ENCODE data around the gene HSD11B2.

The HSD11B2 gene

DNA sequence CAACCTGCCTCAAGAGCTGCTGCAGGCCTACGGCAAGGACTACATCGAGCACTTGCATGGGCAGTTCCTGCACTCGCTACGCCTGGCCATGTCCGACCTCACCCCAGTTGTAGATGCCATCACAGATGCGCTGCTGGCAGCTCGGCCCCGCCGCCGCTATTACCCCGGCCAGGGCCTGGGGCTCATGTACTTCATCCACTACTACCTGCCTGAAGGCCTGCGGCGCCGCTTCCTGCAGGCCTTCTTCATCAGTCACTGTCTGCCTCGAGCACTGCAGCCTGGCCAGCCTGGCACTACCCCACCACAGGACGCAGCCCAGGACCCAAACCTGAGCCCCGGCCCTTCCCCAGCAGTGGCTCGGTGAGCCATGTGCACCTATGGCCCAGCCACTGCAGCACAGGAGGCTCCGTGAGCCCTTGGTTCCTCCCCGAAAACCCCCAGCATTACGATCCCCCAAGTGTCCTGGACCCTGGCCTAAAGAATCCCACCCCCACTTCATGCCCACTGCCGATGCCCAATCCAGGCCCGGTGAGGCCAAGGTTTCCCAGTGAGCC is 5.8 kb downstream of the HSD11B2 start:
- no peak for DNase-seq

DNA sequence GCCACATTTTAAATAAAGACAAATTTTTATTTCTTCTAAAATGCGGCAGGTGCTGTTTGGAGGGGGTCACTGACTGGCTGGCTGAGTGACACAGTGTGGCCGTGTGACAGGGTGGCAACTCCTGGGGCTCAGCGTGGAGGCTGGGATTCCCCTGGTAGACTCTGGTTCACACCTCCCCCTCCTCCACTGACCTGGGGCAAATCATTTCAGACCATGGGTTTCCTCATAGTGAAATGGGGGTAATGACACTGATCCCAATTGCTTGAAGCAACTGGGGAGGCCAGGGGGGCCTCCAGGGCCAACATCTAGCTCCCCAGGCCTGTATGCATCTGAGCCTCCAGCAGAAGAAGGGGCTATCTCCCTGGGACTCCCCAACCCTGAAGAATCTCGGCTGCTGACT is 6.6 kb downstream of the HSD11B2 start:
- no peak for DNase-seq

DNA sequence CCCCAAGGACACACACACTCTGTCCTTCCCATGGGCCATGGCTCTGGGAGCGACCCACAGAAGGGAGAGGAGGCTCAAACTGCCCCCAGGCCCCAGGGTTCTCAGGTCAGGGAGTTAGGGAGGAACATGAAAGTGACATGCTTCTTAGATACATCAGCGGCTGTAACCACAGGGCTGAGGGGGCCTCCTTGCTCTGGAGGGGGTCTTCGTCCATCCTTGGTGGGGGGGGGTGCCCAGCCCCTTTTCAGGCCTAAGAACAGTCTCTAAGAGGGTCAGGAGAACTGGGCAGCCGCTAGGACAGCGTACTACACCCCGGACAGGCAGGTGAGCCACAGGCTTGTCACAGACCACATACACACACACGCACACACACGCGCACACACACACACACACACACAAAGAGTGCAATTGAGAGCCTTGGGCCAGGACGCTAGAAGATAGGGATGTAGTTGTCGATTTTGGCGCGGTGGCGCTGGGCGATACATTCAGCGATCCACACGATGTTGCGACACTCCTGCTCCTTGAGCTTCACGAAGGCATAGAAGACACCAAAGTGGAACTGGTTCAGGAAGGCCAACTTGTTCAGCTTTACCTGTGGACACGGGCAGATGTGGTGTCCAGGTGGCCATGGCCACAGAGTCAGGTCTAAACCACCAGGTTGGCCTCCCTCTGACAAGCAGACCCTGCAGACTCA is 7.3 kb downstream of the HSD11B2 start:
- DNase-seq: no peak

DNA sequence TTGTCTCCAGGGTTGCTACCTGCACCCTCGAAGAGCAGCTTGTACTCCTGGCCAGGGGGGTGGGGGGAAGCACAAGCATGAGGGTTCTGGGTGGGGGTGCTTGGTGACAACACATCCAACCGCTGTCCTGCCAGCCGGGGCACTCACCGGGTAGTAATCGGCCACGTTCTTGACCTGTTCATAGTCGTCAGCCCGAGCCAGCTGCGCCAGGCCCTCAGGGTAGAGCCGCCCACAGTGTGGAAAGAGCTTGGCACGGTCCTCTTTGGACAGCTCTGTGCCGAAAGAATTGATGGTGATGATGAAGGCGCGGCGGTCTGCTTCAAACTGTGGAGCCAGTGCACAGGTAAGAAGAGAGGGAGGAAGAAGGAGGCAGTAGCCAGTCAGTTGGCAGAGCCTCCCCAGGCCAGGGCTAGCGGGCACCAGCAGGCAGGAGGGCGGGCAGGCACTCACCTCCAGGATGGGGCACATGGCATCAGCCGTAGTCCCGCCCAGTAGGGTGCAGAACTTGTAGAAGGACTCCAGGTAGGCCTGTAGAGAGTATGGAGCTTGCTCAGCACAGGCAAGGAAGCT is 8.0 kb downstream of the HSD11B2 start:
- DNase-seq: no peak

DNA sequence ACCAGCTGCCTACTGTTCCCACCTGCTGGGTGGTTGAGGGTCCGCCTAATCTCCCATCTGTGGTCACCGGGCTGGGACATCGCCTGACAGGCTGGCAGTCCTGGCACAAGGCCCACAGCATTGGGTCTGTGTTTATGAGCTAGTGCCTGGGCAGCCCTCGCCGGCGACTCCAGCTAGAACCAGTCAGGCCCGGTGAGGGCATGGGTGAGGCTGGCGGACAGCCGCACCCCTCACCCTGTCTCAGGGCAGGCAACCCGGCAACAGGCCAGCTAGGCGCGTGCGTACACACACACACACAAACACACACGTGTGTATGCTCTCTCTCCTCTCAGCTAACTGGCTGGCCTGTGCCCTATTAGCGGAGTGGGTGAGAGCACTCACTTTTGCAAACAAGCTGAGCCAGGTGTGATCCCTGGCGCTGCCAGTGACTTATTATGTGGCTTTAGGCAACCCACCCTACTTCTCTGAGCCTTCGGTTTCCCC is 10.4 kb downstream of the HSD11B2 start:
- DNase-seq: peak; percentile 54

DNA sequence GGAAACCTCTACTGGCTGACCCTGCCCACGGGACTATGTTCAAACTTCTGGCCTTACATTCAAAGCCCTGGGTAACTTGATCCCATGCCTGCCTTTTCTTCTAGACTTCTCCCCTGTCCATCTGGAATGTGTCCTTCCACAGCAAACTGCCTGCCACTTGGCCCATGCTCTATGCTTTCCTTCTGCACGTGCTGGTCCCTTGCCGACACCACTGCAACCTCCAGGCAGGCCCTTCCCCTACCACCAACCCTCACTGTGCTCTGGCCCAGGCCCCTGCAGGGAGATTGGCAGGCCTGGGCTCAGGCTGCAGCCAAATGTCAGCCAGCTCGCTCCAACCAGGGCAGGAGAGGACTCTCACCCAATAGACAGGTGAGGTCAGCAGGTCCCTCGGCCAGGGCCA is 11.0 kb downstream of the HSD11B2 start:
- DNase-seq: no peak

DNA sequence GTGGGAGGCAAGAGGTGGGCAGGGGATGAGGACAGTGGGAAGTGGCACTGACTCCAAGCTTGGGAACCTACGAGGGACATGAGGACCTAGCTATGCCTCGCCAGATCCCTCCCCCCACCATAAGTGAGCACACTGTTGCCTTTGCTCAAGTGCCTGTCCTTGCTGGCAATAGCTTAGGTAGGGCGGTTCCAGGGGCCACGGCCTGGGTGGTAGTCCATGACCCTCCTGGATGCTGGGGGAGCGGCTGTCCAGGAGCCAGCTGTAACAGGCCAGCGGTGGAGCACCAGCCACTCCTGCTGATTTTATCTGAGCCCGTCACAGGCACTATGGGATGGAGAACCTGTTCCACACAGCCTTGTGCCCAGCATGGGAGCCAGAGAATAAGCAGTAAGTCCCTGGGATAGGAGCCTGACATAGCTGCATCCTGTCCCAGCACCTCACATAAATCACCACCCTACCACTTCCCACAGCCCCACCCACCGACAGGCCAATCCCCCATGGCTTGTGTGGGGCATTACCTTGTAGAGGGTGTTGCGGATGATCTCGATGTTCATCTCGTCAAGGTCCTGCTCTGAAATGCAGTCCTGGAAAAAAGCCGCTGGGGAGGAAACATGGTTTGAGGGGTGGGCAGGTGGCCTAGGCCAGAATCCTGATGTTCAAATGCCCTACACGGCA is 11.8 kb downstream of the HSD11B2 start:
- DNase-seq: no peak

DNA sequence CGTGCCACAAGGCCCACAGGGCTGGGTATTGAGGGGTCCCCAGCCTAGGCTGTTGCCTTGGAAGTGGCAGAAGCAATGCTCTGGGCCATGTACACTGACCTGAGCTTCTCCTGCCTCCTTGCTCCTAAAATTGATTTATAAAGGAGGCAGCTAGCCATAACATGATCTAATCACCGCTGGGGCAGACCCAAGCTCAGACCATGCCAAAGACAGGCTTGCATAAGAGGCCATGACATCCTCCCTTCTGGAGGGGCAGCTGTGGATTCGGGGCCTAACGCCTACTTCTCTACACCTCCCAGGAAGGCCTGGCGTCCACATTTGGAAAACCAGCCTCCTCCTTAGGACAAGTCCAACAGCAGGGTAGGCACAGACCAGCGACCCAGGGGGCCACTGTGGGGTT is 12.3 kb downstream of the HSD11B2 start:
- DNase-seq: no peak

DNA sequence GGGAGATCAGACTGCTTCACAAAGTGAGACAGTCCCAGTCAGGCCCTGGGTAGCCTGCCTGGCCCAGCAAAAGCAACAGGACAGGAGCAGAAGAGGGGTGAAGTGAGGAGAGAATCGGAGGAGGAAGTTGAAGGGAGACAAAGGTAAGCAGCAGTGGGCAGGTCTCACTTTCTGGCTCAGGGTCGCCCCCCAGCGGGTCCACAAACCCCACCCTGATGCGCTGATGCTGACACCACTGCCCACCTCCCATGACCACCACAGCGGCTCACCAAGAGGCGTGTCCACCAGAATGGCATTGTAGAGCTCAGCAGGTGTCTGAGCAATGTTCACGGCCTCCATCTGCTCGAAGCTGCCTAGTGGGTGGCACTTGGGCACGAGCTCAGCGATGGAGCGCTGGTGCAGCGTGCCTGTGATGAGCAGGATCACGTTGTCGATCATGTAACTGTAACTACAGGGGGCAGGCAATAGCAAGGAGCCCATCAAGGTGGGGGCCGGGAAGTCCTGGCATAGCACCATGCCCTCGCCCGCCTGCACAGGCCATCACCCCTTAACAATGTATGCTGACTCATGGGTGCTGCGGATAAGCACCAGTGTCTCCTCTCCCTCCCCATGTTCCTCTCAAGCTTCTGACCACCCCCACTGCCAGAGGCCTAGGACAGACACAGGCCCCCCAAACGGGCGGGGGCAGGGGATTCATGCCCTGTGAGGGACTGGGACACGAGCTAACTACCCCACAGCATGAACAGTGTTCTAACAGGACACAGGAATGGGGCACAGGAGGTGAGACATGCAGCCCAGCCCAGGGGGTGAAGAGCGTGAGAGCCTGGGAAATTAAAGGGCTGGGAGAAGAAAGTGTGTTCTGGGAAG is 13.6 kb downstream of the HSD11B2 start:
- DNase-seq: no peak

DNA sequence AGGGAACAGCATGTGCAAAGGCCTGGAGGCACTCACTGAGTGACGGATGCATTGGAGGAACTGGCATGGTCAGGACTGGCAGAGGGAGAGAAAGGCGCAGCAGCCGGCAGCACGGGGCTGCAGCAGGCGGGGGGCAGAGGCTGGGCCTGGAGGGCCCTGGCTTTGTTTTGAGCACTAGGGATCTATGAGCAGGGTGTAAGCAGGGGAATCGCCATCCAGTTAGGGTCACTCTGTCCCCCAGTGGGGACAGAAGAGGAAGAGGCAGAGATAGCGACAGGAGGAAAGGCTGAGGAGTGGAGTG is 14.2 kb downstream of the HSD11B2 start:
- no peak for DNase-seq

DNA sequence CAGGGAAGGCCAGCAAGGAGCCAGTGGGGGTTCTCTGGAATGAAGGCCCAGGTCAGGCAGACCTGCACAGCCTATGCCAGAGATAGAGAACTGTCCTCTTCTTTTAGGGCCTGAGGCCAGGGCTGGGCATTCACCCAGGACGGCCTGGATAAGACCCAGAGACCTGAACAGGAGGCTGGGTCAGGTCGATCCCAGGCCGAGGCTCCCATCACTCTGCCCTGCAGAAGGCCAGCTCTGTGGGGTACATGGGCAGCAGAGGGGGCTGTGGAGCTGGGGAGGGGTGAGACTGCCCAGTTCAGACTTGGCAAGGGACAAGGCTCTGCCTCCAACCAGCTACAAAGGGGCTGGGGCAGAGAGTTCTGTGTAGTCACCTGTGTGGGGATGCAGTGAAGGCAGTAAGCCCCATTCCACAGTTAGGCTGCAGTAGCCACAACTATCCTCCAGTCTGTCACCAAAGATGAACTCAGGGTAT is 14.6 kb downstream of the HSD11B2 start:
- no peak for DNase-seq

DNA sequence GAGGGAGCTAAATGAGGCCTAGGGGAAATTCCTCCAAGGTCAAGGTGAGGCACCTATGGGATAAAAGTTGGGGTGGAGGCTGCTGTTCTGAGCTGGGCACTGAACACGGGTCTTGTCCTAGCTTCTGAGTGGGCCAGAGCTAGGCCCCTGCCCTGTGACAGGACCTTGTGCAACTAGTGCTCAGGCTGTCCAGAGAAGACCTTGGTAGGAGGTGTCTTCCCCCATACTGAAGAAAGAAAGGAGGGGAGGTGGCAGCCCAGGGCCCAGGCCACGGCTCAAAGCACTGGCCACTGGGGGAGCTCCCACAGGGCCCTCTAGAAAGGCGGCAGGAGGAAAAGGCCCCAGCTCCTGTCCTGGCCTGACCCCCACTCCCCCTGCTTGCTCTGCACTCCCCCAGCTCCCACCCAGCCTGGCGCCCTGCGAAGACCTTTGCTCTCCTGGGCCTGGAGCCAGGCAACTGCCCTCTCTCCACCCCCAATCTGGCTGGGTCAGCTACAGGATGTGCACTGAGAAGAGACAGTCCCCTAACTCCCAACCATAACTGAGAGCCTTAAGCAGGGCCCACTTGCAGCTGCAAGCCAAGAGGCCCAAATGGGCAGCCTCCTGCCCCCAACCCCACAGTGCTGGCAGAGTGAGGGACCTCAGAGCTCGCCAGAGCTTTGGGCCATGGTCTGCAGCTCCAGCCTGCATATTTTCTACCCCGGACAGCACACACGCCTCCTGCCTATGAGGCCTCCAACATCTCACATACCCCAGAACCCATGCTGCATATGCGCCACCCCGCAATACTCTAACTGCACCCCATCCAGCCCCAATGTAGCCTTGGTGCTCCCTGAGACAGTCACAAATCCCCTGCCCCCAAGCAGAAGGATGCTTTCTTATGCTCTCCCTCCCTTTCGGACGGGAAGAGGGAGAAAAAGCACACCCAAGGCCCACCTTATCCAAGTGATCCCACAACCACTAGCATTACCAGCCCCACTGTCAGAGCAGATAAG is 15.3 kb downstream of the HSD11B2 start:
- no peak for DNase-seq

DNA sequence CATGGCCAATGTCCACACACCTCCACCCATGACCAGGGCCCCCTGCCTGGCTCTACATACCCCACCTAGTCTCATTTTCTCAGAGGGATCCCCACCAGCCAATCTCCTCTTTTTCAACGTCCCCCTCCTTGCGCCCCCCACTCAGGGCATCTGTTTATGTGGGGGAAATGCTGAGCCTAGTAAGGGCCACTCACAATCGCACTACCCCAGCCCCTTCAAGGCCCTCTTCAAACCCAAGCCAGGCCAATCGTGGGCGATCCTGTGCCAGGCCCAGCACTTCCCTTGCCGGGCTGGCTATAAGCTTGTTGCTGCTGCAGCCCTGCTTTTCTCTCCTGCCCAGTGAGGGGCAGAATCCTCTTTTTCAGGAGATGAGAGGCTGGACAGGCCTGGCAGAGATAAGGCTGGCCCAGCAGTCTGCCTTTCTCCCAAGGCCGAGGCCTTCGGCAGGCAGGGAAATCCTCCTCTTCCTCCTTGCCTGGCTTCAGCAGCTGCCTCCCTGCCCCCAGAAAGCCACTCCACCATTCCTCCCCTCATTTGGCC is 16.1 kb downstream of the HSD11B2 start:
- no peak for DNase-seq

DNA sequence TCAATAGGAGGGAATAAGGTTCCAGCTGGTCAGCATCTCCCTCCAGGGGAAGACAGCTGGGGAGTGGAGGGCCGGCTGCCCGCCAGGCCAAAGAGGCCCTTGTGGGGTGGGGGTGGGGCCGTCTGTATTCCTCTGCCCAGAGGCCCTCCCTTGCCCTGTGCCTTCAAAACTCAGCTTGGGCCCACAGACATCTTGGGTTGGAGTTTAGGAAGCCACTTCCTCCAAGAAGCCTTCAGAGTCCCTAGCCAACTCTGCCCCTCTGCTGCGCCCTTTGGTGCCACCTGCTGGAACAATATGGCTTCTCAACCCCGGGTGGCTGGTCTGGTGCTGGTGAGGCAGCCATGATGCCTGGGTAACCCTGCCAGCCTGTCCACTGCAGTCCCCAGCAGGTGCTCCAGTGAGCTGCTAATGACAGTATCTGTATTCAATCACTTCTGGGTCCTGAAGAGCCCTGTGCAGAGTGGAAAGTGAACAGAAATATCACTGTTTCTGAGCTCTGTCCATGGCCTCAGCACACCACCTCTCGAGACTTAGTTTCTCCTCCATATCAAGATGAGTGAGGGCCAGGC is 16.7 kb downstream of the HSD11B2 start:
- peak; percentile 40 for DNase-seq

DNA sequence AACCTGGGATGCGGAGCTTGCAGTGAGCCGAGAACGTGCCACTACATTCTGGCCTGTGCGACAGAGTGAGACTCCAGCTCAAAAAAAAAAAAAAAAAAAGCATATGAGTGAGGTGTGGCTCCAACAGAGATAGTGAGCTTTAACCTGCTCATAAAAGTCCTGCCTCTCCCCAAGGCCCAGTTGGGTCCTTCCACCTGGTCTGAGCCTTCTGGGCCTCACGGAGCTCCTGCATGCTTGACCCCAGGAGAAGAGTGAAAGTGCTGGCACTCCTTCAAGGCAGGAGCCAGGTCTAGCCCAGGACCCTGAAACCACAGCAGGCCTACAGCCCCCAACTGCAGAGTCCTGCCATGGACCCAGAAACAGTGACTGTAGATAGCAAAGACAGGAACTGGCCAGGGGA is 17.7 kb downstream of the HSD11B2 start:
- DNase-seq: no peak

DNA sequence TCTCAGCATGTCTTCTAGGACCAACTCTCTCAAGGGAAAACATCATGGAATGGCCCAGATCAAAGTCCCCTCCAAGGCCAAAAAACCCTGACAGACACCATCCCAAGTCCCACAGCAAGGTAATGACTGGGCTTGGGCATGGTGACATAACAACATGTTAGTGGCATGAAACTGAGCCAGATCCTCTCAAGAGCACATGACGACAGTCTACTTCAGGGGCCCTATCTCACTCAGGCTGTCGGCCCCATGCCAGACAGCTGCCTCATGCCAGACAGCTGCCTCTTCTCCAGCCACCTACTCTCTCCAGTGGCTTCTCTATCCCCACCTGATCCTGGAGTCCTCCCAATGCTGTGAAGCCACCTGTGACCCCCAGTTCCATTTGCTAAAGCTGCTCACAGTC is 18.4 kb downstream of the HSD11B2 start:
- peak; percentile 67 for DNase-seq

DNA sequence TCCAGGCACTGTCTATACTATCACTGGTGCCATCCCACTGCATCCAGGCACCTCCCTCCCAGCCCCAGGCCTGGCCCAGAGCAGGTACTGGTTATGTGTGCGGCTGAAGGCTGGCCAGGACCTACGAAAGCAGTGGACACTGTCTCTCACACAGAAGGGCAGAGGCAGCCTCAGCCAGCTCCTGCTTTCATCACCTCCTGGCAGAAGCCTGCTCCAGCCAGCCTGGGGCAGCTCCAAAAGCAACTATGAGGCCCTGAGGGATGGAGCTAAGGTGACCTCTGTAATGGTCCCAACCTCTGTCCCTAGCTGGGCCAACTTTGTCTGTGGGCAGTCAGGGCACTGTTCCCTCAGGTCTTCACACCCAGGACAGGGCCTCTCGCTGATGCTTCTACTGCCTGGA is 18.8 kb downstream of the HSD11B2 start:
- DNase-seq: no peak

DNA sequence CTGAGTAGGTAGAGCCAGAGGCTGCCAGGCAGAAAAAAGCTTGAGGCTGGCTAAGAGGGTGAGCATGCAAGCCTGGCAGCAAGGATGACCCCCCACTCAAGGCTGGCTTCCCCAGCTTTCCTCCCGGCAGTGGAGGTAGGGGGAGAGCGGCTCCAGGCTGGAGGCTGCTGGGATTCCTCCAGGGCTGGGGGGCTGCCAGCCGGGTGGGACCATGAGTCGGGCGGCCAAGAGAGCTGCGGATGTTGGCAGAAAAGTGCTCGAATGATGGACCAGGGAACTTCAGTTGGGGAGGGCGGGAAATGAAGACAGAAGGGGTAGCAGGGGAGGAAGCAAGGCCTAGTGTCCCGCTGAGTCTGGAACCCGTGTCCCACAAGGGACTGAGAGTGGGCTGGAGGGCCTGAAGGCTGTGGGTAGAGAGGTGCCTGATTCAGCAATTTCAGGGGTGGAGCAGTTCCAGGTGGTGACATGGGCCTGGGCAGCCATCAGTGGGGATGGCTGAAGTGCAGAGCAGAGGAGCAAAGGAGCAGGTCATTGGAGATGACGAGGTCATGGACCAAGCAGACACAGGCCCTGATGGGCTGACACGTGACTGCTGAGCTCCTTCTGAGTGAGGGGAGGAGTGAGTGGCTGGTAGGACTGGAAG is 20.3 kb downstream of the HSD11B2 start:
- DNase-seq: no peak

DNA sequence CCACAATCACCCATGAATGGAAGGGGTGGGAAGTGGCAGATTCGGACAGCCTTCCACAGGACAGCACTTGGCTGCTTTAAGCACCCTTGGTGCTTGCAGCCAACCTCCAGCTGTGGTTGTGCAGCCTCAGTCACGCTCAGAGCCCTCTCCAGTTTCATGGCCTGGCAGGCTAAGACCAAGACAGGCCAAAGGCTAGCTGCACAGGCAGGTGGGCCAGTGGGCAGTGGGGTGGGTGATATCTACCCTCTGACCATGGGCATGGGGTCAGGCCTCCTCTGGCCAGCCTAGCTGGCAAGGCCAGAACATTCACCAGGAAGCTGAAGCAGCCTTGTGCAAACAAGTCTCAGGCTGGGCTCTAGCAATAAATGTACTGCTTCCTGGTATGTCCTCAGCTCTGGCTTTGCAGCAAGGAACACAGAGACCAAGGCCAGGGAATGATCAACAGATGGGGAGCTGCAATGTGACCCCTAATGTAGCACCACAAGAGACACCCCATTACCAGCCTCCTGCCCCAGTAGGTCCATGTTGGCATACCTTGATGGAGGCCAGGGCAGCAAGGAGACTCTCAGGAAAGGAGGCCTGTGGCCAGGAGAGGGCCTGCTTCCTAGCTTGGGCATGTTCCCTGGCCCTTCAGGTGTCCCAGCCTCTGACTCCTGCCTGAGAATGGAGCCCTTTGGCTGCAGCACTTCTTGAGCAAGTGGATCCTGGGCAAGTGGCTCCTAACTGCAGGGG is 20.9 kb downstream of the HSD11B2 start:
- no peak for DNase-seq

DNA sequence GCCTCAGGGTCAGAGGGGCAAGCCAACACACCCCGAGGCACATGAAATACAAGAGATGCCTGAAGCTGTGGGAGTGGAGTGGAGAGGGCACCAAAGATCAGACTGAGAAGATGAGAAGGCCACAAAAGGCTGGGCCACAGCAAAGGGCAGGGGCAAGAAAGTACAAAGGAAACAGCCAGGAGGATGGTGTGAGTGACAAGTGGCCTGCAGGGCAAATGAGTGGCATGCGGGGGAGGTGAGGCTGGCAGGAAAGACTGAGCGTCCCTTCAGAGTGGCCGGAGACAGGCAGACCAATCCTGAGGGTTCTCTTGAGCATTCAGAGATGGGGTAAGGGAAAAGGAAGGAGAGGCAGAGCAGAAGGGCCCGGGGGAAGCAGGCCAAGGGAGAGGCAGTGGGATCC is 23.2 kb downstream of the HSD11B2 start:
- no peak for DNase-seq

Measured in SHP77 treated with DMSO at 0.1 percent for 48 hours (cell line).